HepG2 (cell line): ENCODE data around the gene PSMB8. TPM values are rescaled to one million over a fixed set of nuclear protein-coding genes. Genes with fewer than 3 reads are reported as not detected.
A peak's percentile ranks its signal among the peaks of the same experiment; 100 is the strongest.

Experiments
- ATAC-seq: fragments of 200-7000 bp; cut with Tn5 transposase; 3 replicates; pipeline ENCODE4 v1.9.1; 2020; ENCODE audit warnings: mild to moderate bottlenecking, moderate library complexity
- BruUV-seq: library from RNA; stranded (reverse); fragments of 400-500 nt; replicated peaks from 2 replicates; lab custom pipeline; 2021; lab: Mats Ljungman, UMichigan
- CTCF ChIA-PET: fragments of 300-600 bp; formaldehyde crosslinking; extraction: SDS; loops from one replicate; lab custom pipeline; 2021; ENCODE audit warnings: low total read pairs, inconsistent platforms, low intra/inter-chr PET ratio; lab: Yijun Ruan, JAX
- POLR2A ChIA-PET: fragments of 350-600 bp; sonication (Branson Sonifier 250); formaldehyde crosslinking; loops from one replicate; lab custom pipeline; 2020; ENCODE audit warnings: antibody characterized with exemption, inconsistent platforms; lab: Yijun Ruan, JAX
- DNase-seq: peaks from one replicate; pipeline ENCODE4 v3.0.0-alpha.2; 2015; ENCODE audit warnings: low spot score
- FAIRE-seq: peaks from 3 replicates; lab custom pipeline; 2011; peaks lifted over from hg19 to GRCh38; lab: Jason Lieb, UNC
- H2AFZ ChIP-seq: one replicate; pipeline ENCODE4 v1.6.1; 2011; ENCODE audit warnings: low read length, inconsistent platforms
- H3K27ac ChIP-seq: fragments of 300-600 bp; 3 replicates; pipeline ENCODE4 v1.8.0; 2011; ENCODE audit warnings: mixed run types, mild to moderate bottlenecking, mixed read lengths, low read length, inconsistent platforms; ENCODE audit not compliant: insufficient read depth; ENCODE audit errors: extremely low read length
- H3K27me3 ChIP-seq, 2 experiments: fragments of 200-600 bp in 1 of 2; 2 replicates in 1 of 2; 3 replicates in 1 of 2; pipeline versions ENCODE4 v1.6.0 to v1.8.0; 2011; ENCODE audit warnings: low read length in 2 of 2, mild to moderate bottlenecking in 2 of 2, moderate library complexity in 2 of 2, inconsistent platforms in 1 of 2; ENCODE audit not compliant: insufficient read depth in 2 of 2, control insufficient read depth in 1 of 2
- H3K36me3 ChIP-seq, 2 experiments: fragments of 200-600 bp in 1 of 2; replicated peaks in 1 of 2; 2 replicates in 1 of 2; 3 replicates in 1 of 2; pipeline versions ENCODE4 v1.5.1 to v1.8.0; 2011; ENCODE audit warnings: low read length in 2 of 2, inconsistent platforms in 1 of 2; ENCODE audit not compliant: insufficient read depth in 2 of 2, control insufficient read depth in 1 of 2
- H3K4me1 ChIP-seq: 2 replicates; pipeline ENCODE4 v1.5.1; 2012; ENCODE audit warnings: low read length, inconsistent platforms; ENCODE audit not compliant: insufficient read depth
- H3K4me2 ChIP-seq: 2 replicates; pipeline ENCODE4 v1.6.0; 2011; ENCODE audit warnings: low read depth, low read length, inconsistent platforms
- H3K4me3 ChIP-seq, 3 experiments: fragments of 200-600 bp in 1 of 3; sonication (generic), shearing (Covaris generic) in 1 of 3; replicated peaks in 1 of 3; 2 replicates each; pipeline ENCODE4 v1.5.1; 2011 to 2016; ENCODE audit warnings: low read length in 3 of 3, inconsistent platforms in 2 of 3, low read depth in 2 of 3, mild to moderate bottlenecking in 2 of 3, control low read depth in 1 of 3, mixed read lengths in 1 of 3; ENCODE audit not compliant: insufficient read depth in 1 of 3
- H3K79me2 ChIP-seq: one replicate; pipeline ENCODE4 v1.6.1; 2011; ENCODE audit warnings: low read length, inconsistent platforms; ENCODE audit not compliant: insufficient read depth
- H3K9ac ChIP-seq: 2 replicates; pipeline ENCODE4 v1.6.0; 2011; ENCODE audit warnings: mild to moderate bottlenecking, low read depth, low read length, inconsistent platforms; ENCODE audit not compliant: insufficient read depth
- H3K9me3 ChIP-seq: 2 replicates; pipeline ENCODE4 v1.5.1; 2012; ENCODE audit warnings: mild to moderate bottlenecking, low read length
- H4K20me1 ChIP-seq: 2 replicates; pipeline ENCODE4 v1.6.0; 2011; ENCODE audit warnings: inconsistent platforms, mild to moderate bottlenecking, low read length, moderate library complexity; ENCODE audit not compliant: insufficient read depth
- ATM ChIP-seq: fragments of 450-650 bp; IDR thresholded peaks from 2 replicates; pipeline ENCODE4 v1.7.1; 2017; ENCODE audit warnings: mild to moderate bottlenecking, borderline replicate concordance
- CREB3 ChIP-seq: sonication (generic); formaldehyde crosslinking; IDR thresholded peaks from 2 replicates; pipeline ENCODE4 v1.5.0; 2020; ENCODE audit warnings: missing genetic modification reagents
- CREM ChIP-seq, 2 experiments: sonication (generic) in 1 of 2; formaldehyde crosslinking in 1 of 2; IDR thresholded peaks; 2 replicates each; pipeline versions ENCODE4 v1.4.0 to v1.6.1; 2016 to 2020; ENCODE audit warnings: antibody characterized with exemption in 1 of 2, mild to moderate bottlenecking in 1 of 2, missing genetic modification reagents in 1 of 2
- CSRNP2 ChIP-seq: sonication (generic); formaldehyde crosslinking; conservative IDR thresholded peaks from 2 replicates; pipeline ENCODE4 v1.8.0; 2022; ENCODE audit warnings: low read depth, missing genetic modification reagents
- ETS1 ChIP-seq: sonication (generic); formaldehyde crosslinking; IDR thresholded peaks from 2 replicates; pipeline ENCODE4 v1.4.0; 2020; ENCODE audit warnings: missing genetic modification reagents
- ETV5 ChIP-seq: IDR thresholded peaks from 2 replicates; pipeline ENCODE4 v1.6.1; 2018; ENCODE audit warnings: missing biosample characterization, missing genetic modification reagents, inconsistent platforms, borderline replicate concordance
- MEIS1 ChIP-seq: sonication (generic); formaldehyde crosslinking; IDR thresholded peaks from 2 replicates; pipeline ENCODE4 v1.9.0; 2021; ENCODE audit warnings: mild to moderate bottlenecking, missing genetic modification reagents, moderate library complexity, borderline replicate concordance
- RARA ChIP-seq: IDR thresholded peaks from 2 replicates; pipeline ENCODE4 v1.6.1; 2016; ENCODE audit warnings: missing genetic modification reagents, missing compliant biosample characterization
- THAP7 ChIP-seq: sonication (generic); formaldehyde crosslinking; IDR thresholded peaks from 2 replicates; pipeline ENCODE4 v1.8.1; 2023; ENCODE audit warnings: mild to moderate bottlenecking, missing genetic modification reagents
- ZBTB2 ChIP-seq: sonication (generic); formaldehyde crosslinking; IDR thresholded peaks from 2 replicates; pipeline ENCODE4 v1.8.0; 2022; ENCODE audit warnings: low read depth, missing genetic modification reagents
- ZBTB3 ChIP-seq: sonication (generic); formaldehyde crosslinking; IDR thresholded peaks from 2 replicates; pipeline ENCODE4 v1.4.0; 2020; ENCODE audit warnings: low read depth, mild to moderate bottlenecking, moderate library complexity, missing genetic modification reagents, borderline replicate concordance
- ZFX ChIP-seq: sonication (generic); formaldehyde crosslinking; IDR thresholded peaks from 2 replicates; pipeline ENCODE4 v1.4.0; 2020; ENCODE audit warnings: mild to moderate bottlenecking, low read depth, missing genetic modification reagents, moderate library complexity
- ZNF800 ChIP-seq: sonication (generic); formaldehyde crosslinking; IDR thresholded peaks from 2 replicates; pipeline ENCODE4 v1.4.0; 2020; ENCODE audit warnings: missing genetic modification reagents
- WGBS: methylation state at CpG from one replicate; pipeline ENCODE4 v1.1.6; 2017; ENCODE audit warnings: low lambda C conversion rate; 5-methylcytosine and 5-hydroxymethylcytosine counted together
- in situ Hi-C: cut with HindIII; loops from 2 replicates; pipeline ENCODE4 v1.10.0; 2017; ENCODE audit warnings: low pct_unique_long_range_greater_than_20kb; ENCODE audit not compliant: extremely low pct_ligation_motif_present
- intact Hi-C: fragments of 100-400 bp; cut with micrococcal nuclease; formaldehyde crosslinking; loops from one replicate; pipeline ENCODE4 v1.10.0; 2022; ENCODE audit not compliant: unreplicated experiment
- polyA plus RNA-seq, 8 experiments: library from polyadenylated mRNA; depleted of rRNA in 3 of 8; stranded (reverse) in 7 of 8; unstranded in 1 of 8; fragments of >200 nt; fragmentation: Illumina TruSeq in 4 of 8; extraction: Trizol in 4 of 8; gene quantifications; 2 replicates each; pipeline versions ENCODE4 v1.2.1 to v1.2.3, GENCODE V29; 2011 to 2016; ENCODE audit warnings: low read depth in 4 of 8, missing spikeins in 1 of 8, mixed read lengths in 1 of 8; ENCODE audit not compliant: insufficient read depth in 1 of 8
- total RNA-seq, 5 experiments: library from RNA; depleted of rRNA; stranded (reverse); fragments of >200 nt; fragmentation: Illumina TruSeq; extraction: Trizol; gene quantifications; 2 replicates each; pipeline ENCODE4 v1.2.3, GENCODE V29; 2016; ENCODE audit warnings: low read depth in 1 of 5

The PSMB8 gene
- total and polyA plus RNA-seq, 2 of the 13 experiments (the other 11 are each of a cell fraction or from before 2014, with no cell fraction given): 30.7 to 64.7 TPM

GRCh38 chr6:32852018-32852843, 8.4 kb upstream of the PSMB8 start:
- in situ Hi-C loops: no loop called here
- BruUV-seq: TSS peak; percentile 50
- Histone ChIP-seq H3K9me3 (no peaks in the 10 kb centered on the region), H3K4me2 (peak overlapping the region; percentile 98), H3K27ac (peak overlapping the region; percentile 62), H3K79me2 (no peaks in the 10 kb centered on the region), H3K9ac (peak overlapping the region; percentile 72), H4K20me1 (no peaks in the 10 kb centered on the region), H3K36me3 (peaks cover 0 to 6% of the 10 kb centered on the region in 2 experiments; a peak in 1 of 5 replicates), H3K4me1 (peaks cover 26% of the 10 kb centered on the region), H3K27me3 (no peaks in the 10 kb centered on the region; a peak in 1 of 5 replicates), H2AFZ (no peak overlapping the region), H3K4me3 (peak overlapping the region; percentile 93 to 96 (median 95))
- 61% methylated on average over 23 of the region's 23 CpGs for WGBS
- POLR2A ChIA-PET: interaction anchor here (0.8 to 3.8 kb wide), 5 partner anchors 7 to 118 kb away, joined by 3 to 69 read pairs (median 41); partner anchors contain the start of genes BRD2, PSMB8 and TAP2
- CTCF ChIA-PET: no interaction called here
- no peak for DNase-seq
- no peak for ATAC-seq
- FAIRE-seq: no peak
- intact Hi-C loops: no loop called here
- no peak for TF ChIP-seq ZFX (CRISPR knock-in tag)
- TF ChIP-seq CSRNP2 (CRISPR knock-in tag): no peak
- TF ChIP-seq MEIS1: no peak
- peak; percentile 57; the same call in 1 of the 2 replicates for TF ChIP-seq ETV5 (CRISPR knock-in tag)
- TF ChIP-seq THAP7 (CRISPR knock-in tag): no peak
- no peak for TF ChIP-seq RARA (CRISPR knock-in tag)
- TF ChIP-seq ZBTB2 (CRISPR knock-in tag): no peak
- TF ChIP-seq ZBTB3 (CRISPR knock-in tag): no peak
- no peak for TF ChIP-seq CREB3
- no peak for TF ChIP-seq ATM
- TF ChIP-seq ETS1 (CRISPR knock-in tag): no peak
- TF ChIP-seq CREM (IDR thresholded peaks at IDR 0.05): no peak
- TF ChIP-seq CREM (CRISPR knock-in tag; IDR thresholded peaks at IDR 0.05): no peak
- TF ChIP-seq ZNF800: no peak
